ENCODE results near the gene PHYKPL. TPM values are rescaled to one million over a fixed set of nuclear protein-coding genes. Genes with fewer than 3 reads are reported as not detected.

The PHYKPL gene
- total and polyA plus RNA-seq, 2 of the 8 experiments (the other 6 are each of a cell fraction or from before 2014, with no cell fraction given) = 25.1 to 32.1 TPM

- H3K56ac ChIP-seq (replicated peaks; ENCODE audit: insufficient read length, low read depth, low read length) = no peak overlapping the region
- DNase-seq (ENCODE audit: low read depth in 1 of 2, low spot score in 2 of 2) (no peak), FAIRE-seq (no peak)
- H3K27ac ChIP-seq (ENCODE audit: low read depth, low read length) = no peak overlapping the region
- no peaks in the 10 kb centered on the region for H3K79me2 ChIP-seq (ENCODE audit: control insufficient read depth in 1 of 2, insufficient read depth in 2 of 2, low read length in 2 of 2)
- H2BK20ac ChIP-seq (ENCODE audit: low read length) = 0 out of 2 replicates have a peak overlapping the region, but pooled peaks have one; percentile 27
- no peak overlapping the region; the same call in 1 of the 2 replicates for H3K18ac ChIP-seq (ENCODE audit: extremely low read depth, low read length)
- no peaks in the 10 kb centered on the region for H4K20me1 ChIP-seq (replicated peaks in 1 of 2; ENCODE audit: control insufficient read depth in 1 of 2, insufficient read depth in 2 of 2, low read length in 2 of 2)
- H3K23ac ChIP-seq (ENCODE audit: insufficient read length) = no peak overlapping the region
- H3K4me1 ChIP-seq (replicated peaks in 1 of 4; ENCODE audit: control insufficient read depth in 3 of 4, insufficient read depth in 4 of 4, low read length in 3 of 4) = peaks cover 0 to 10% (median 3%) of the 10 kb centered on the region in 4 experiments; a peak in 3 of 7 replicates
- 0 out of 2 replicates have a peak overlapping the region, but pooled peaks have one; percentile 65 for H2AK5ac ChIP-seq (ENCODE audit: low read depth, low read length)
- H4K91ac ChIP-seq (replicated peaks; ENCODE audit: insufficient read length, low read length) = no peak overlapping the region
- POLR2A ChIA-PET (ENCODE audit: partially characterized antibody) = interaction anchor here (31.3 to 38.5 kb wide), 2 partner anchors 9 to 10 kb away, joined by 985 read pairs; partner anchors contain the start of genes GMCL2 and HNRNPAB
- no peaks in the 10 kb centered on the region for H3K36me3 ChIP-seq (ENCODE audit: control insufficient read depth in 2 of 4, insufficient read depth in 4 of 4, low read length in 3 of 4)
- CTCF ChIA-PET (ENCODE audit: partially characterized antibody) = interaction anchor here (1.6 kb wide), 2 partner anchors 9 kb away, joined by 3 read pairs; no protein-coding TSS in a partner anchor
- H2BK12ac ChIP-seq (ENCODE audit: low read depth, low read length) = no peak overlapping the region
- 92% methylated on average over 8 of the region's 8 CpGs; no CpG with 5 or more reads in 1 of the 2 experiments for whole genome bisulfite sequencing, 2 experiments (ENCODE audit: extremely low coverage in 1 of 2, insufficient coverage in 1 of 2, insufficient read length in 1 of 2, insufficient replicate concordance in 2 of 2, low coverage in 1 of 2, low lambda C conversion rate in 2 of 2, missing lambda C conversion rate in 1 of 2)
- no peak overlapping the region for H3K4ac ChIP-seq (replicated peaks; ENCODE audit: insufficient read length, low read depth, low read length)
- H3K27me3 ChIP-seq (replicated peaks in 1 of 4; ENCODE audit: control insufficient read depth in 3 of 4, extremely low read depth in 1 of 4, insufficient read depth in 3 of 4, low read length in 3 of 4) = no peaks in the 10 kb centered on the region; a peak in 1 of 7 replicates
- H3K23me2 ChIP-seq (ENCODE audit: low read depth, low read length) = no peaks in the 10 kb centered on the region
- H2BK5ac ChIP-seq (ENCODE audit: low read depth, low read length) = no peak overlapping the region
- no peak overlapping the region for H3K9ac ChIP-seq (replicated peaks in 1 of 4; ENCODE audit: extremely low read depth in 1 of 4, low read depth in 3 of 4, low read length in 3 of 4)
- no peak overlapping the region for H4K8ac ChIP-seq (ENCODE audit: extremely low read depth, insufficient read depth, low read length)
- H3K14ac ChIP-seq (ENCODE audit: insufficient read length) = no peak overlapping the region
- peaks cover 0 to 8% of the 10 kb centered on the region in 2 experiments; a peak in 2 of 4 replicates for H3K9me3 ChIP-seq (ENCODE audit: insufficient read depth in 2 of 2, low read depth in 1 of 2, low read length in 1 of 2)
- H4K5ac ChIP-seq (ENCODE audit: insufficient read length, low read depth, low read length) = no peak overlapping the region
- no peak overlapping the region for H3K4me3 ChIP-seq (ENCODE audit: extremely low read depth in 1 of 4, insufficient read depth in 2 of 4, low read depth in 3 of 4, low read length in 4 of 4)
- no peak overlapping the region for H3K4me2 ChIP-seq (ENCODE audit: insufficient read depth in 1 of 2, low read depth in 2 of 2, low read length in 2 of 2)
- no peak overlapping the region for H2BK15ac ChIP-seq (ENCODE audit: low read length)
- no peak overlapping the region for H2AFZ ChIP-seq (ENCODE audit: low read length)
- H2BK120ac ChIP-seq (replicated peaks; ENCODE audit: low read depth, low read length) = no peak overlapping the region
- no peaks in the 10 kb centered on the region for H3K79me1 ChIP-seq (ENCODE audit: low read depth, low read length)
- TF ChIP-seq FOSL1 (IDR thresholded peaks at IDR 0.05; ENCODE audit: insufficient read depth, low read depth, low read length) = no peak
- TF ChIP-seq ZNF274 (IDR thresholded peaks at IDR 0.05; ENCODE audit: borderline replicate concordance, extremely low read depth, low read length) = no peak
- TF ChIP-seq JUND (IDR thresholded peaks at IDR 0.05; ENCODE audit: low read length) = no peak
- no peak for TF ChIP-seq EZH2 (IDR thresholded peaks at IDR 0.05; ENCODE audit: low read depth, low read length, severe bottlenecking)
- no peak for TF ChIP-seq TCF12 (IDR thresholded peaks at IDR 0.05; ENCODE audit: low read depth, low read length)
- TF ChIP-seq SUZ12 (IDR thresholded peaks at IDR 0.05; ENCODE audit: low read length) = no peak
- TF ChIP-seq CTBP2 (IDR thresholded peaks at IDR 0.05; ENCODE audit: borderline replicate concordance, insufficient read depth, insufficient read length, low read length) = no peak
- no peak for TF ChIP-seq BACH1 (IDR thresholded peaks at IDR 0.05; ENCODE audit: low read length)
- TF ChIP-seq KDM1A (IDR thresholded peaks at IDR 0.05; ENCODE audit: borderline replicate concordance, low read length) = no peak
- no peak for TF ChIP-seq NRF1 (IDR thresholded peaks at IDR 0.05; ENCODE audit: low read depth, low read length)
- no peak for TF ChIP-seq EP300 (IDR thresholded peaks at IDR 0.05; ENCODE audit: borderline replicate concordance in 1 of 2, low read depth in 2 of 2, low read length in 2 of 2)
Observed at GRCh38 chr5:178193251-178193809, 39.3 kb downstream of the PHYKPL start.
